Ishikawa (cell line): ENCODE results near the gene TMEM87B.

Experiments used
- CEBPB ChIP-seq: IDR thresholded peaks from 2 replicates; pipeline ENCODE4 v1.6.1; 2012
- CREB1 ChIP-seq: IDR thresholded peaks from 2 replicates; pipeline ENCODE4 v1.6.1; 2012; ENCODE audit warnings: low read depth
- EGR1 ChIP-seq: IDR thresholded peaks from 2 replicates; pipeline ENCODE4 v1.6.1; 2012
- EP300 ChIP-seq: IDR thresholded peaks from 2 replicates; pipeline ENCODE4 v1.6.1; 2012; ENCODE audit warnings: borderline replicate concordance
- FOXM1 ChIP-seq: IDR thresholded peaks from 2 replicates; pipeline ENCODE4 v1.6.1; 2012; ENCODE audit warnings: low read depth, borderline replicate concordance
- NFIC ChIP-seq: IDR thresholded peaks from 2 replicates; pipeline ENCODE4 v1.6.1; 2012
- RAD21 ChIP-seq: IDR thresholded peaks from 2 replicates; pipeline ENCODE4 v1.6.1; 2012; ENCODE audit warnings: low read depth
- TAF1 ChIP-seq: IDR thresholded peaks from 2 replicates; pipeline ENCODE4 v1.6.1; 2012; ENCODE audit warnings: low read depth, mild to moderate bottlenecking
- TCF12 ChIP-seq: IDR thresholded peaks from 2 replicates; pipeline ENCODE4 v1.6.1; 2012; ENCODE audit warnings: low read depth
- TEAD4 ChIP-seq: IDR thresholded peaks from 2 replicates; pipeline ENCODE4 v1.6.1; 2012
- YY1 ChIP-seq: IDR thresholded peaks from 2 replicates; pipeline ENCODE4 v1.6.1; 2012; ENCODE audit warnings: low read depth
- ZBTB7A ChIP-seq: IDR thresholded peaks from 2 replicates; pipeline ENCODE4 v1.6.1; 2012; ENCODE audit warnings: low read depth
- TF ChIP-seq, protein P1 (sequence below): IDR thresholded peaks from 2 replicates; pipeline ENCODE4 v1.6.1; 2012
- TF ChIP-seq, protein P2 (sequence below): IDR thresholded peaks from 2 replicates; pipeline ENCODE4 v1.6.1; 2012
- TF ChIP-seq, protein P3 (sequence below): IDR thresholded peaks from 2 replicates; pipeline ENCODE4 v1.6.1; 2012; ENCODE audit warnings: low read depth, mild to moderate bottlenecking

Gene TMEM87B

DNA sequence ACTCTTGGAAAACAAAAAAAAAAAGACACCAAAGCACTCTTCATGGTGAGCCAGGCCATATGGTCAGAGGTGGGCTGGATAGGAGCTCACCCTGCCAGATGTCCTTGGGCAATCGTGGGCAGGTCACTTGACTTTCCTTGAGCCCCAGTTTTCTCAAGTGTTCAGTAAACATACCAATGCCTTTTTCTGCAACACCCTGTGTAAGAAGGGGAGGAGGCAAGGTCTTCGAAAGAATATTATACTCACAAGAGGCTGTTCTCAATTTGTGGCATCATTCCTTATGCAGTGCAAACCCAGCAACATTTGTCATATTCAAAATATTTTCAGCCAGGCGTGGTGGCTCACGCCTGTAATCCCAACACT, 22.9 kb upstream of the TMEM87B start:
- TF ChIP-seq, protein P1, sequence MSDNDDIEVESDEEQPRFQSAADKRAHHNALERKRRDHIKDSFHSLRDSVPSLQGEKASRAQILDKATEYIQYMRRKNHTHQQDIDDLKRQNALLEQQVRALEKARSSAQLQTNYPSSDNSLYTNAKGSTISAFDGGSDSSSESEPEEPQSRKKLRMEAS, result no peak
- TF ChIP-seq TCF12 (no peak), FOXM1 (no peak), NFIC (no peak), CREB1 (no peak), RAD21 (no peak), YY1 (no peak), EP300 (no peak), ZBTB7A (no peak)
- TF ChIP-seq, protein P2, sequence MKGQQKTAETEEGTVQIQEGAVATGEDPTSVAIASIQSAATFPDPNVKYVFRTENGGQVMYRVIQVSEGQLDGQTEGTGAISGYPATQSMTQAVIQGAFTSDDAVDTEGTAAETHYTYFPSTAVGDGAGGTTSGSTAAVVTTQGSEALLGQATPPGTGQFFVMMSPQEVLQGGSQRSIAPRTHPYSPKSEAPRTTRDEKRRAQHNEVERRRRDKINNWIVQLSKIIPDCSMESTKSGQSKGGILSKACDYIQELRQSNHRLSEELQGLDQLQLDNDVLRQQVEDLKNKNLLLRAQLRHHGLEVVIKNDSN, result no peak

DNA sequence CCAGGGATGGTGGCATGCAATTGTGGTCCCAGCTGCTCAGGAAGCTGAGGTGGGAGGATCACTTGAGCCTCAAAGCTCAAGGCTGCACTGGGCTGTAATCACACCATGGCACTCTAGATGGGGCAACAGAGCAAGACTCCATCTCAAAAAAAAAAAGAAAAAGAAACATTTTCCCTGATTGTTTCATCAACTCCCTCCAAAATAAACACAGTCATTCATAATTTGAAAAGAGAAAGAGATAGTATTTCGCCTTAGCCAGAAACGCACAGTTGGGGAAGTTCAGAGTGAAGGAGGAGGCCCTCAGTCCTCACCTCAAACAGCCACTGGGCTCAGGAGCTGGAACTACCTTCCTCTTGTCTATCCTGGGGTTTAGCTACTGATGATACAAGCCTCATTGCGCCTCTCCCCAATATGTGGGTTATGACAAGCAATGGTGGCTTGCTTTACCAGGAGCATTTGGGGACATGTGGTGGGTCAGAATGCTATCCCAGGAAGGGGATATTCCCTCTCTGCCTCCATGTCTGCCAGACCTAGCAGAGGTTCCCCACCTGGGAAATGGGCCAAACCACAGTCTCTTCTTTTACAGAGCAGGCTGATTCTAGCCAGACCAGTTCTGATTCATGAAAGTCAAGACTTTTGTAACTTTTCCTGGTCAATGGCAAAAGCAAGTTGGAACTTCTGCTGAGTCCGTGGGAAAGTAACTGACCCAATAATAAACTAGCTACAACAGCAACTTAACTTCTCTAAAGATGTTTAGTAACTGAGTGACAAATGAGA, 22.2 kb upstream of the TMEM87B start:
- TF ChIP-seq, protein P2, result no peak
- TF ChIP-seq YY1, result no peak
- no peak for TF ChIP-seq FOXM1
- TF ChIP-seq, protein P3, sequence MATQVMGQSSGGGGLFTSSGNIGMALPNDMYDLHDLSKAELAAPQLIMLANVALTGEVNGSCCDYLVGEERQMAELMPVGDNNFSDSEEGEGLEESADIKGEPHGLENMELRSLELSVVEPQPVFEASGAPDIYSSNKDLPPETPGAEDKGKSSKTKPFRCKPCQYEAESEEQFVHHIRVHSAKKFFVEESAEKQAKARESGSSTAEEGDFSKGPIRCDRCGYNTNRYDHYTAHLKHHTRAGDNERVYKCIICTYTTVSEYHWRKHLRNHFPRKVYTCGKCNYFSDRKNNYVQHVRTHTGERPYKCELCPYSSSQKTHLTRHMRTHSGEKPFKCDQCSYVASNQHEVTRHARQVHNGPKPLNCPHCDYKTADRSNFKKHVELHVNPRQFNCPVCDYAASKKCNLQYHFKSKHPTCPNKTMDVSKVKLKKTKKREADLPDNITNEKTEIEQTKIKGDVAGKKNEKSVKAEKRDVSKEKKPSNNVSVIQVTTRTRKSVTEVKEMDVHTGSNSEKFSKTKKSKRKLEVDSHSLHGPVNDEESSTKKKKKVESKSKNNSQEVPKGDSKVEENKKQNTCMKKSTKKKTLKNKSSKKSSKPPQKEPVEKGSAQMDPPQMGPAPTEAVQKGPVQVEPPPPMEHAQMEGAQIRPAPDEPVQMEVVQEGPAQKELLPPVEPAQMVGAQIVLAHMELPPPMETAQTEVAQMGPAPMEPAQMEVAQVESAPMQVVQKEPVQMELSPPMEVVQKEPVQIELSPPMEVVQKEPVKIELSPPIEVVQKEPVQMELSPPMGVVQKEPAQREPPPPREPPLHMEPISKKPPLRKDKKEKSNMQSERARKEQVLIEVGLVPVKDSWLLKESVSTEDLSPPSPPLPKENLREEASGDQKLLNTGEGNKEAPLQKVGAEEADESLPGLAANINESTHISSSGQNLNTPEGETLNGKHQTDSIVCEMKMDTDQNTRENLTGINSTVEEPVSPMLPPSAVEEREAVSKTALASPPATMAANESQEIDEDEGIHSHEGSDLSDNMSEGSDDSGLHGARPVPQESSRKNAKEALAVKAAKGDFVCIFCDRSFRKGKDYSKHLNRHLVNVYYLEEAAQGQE, result no peak
- TF ChIP-seq ZBTB7A, result no peak
- peak; percentile 50; the same call in 1 of the 2 replicates for TF ChIP-seq NFIC
- TF ChIP-seq TCF12, result no peak
- TF ChIP-seq EP300, result no peak
- TF ChIP-seq, protein P1, result no peak

DNA sequence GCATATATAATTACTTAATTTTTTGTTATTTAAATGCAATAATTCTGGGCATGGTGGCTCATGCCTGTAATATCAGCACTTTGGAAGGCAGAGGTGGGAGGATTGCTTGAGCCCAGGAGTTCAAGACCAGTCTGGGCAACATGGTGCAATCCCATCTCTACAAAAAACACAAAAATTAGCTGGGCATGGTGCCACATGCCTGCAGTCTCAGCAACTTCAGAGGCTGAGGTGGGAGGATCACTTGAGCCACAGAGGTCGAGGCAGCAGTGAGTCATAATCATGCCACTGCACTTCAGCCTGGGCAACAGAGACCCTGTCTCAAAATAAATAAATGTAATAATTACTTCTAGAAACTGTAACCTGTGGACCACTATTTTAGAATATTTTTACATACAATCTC, 21.5 kb upstream of the TMEM87B start:
- TF ChIP-seq EGR1 (no peak), FOXM1 (no peak), EP300 (no peak), CREB1 (no peak), TAF1 (no peak), ZBTB7A (no peak), CEBPB (no peak), YY1 (no peak), TEAD4 (no peak), NFIC (no peak), TCF12 (no peak), RAD21 (no peak)
- TF ChIP-seq, protein P2, result no peak
- TF ChIP-seq, protein P1, result no peak
- TF ChIP-seq, protein P3, result no peak

DNA sequence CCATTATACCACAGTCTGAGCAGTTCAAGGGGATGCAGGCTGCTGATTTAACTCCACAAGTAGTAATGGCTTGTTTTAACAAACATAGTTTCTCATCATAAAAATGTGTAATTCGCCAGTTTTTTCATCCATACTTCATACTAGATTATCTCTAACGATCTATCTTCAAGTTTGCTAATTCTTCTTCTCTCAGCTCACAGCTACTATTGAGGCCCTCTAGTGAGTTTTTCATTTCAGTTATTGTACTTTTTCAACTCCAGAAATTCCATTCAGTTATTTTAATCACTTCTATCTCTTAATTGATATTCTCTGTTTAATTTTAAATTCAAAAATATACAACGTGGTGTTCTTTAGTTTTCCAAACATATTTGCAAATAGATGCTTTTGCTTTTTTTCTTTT, 20.1 kb upstream of the TMEM87B start:
- TF ChIP-seq EGR1 (no peak), NFIC (no peak), CREB1 (no peak), TCF12 (no peak), RAD21 (no peak), ZBTB7A (no peak), TEAD4 (no peak)
- TF ChIP-seq, protein P1, result no peak
- TF ChIP-seq, protein P2, result no peak

DNA sequence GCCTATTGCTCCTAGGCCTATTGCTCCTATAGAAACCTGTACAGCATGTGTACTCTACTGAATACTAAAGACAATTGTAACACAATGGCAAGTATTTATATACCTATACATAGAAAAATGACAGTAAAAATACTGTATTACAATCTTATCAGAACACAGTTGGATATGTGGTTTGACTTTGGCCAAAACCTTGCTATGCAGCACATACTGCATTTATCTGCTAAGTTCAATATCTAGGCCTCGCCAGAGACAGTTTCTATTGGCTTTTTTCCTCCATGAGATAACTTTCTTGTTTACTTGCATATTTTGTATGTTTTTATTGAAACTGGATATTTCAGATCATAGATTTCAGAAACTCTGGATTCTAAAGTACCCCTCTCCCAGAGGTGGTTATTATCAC, 19.3 kb upstream of the TMEM87B start:
- TF ChIP-seq EGR1 (no peak), NFIC (no peak), FOXM1 (no peak), TCF12 (no peak), YY1 (no peak), EP300 (no peak), CREB1 (no peak), TAF1 (no peak), ZBTB7A (no peak), CEBPB (no peak), TEAD4 (no peak)
- TF ChIP-seq, protein P2, result no peak
- TF ChIP-seq, protein P1, result no peak
- TF ChIP-seq, protein P3, result no peak
